ENCODE data around the gene EIF2B1.

GRCh38 chr12:123681605-123682004, 48.1 kb upstream of the EIF2B1 start:
- no peak for TF ChIP-seq POU6F1 (CRISPR knock-in tag; IDR thresholded peaks at IDR 0.05; ENCODE audit: borderline replicate concordance, low read depth)
- TF ChIP-seq ESRRG (CRISPR knock-in tag; IDR thresholded peaks at IDR 0.05) = no peak
- TF ChIP-seq ZFP30 (CRISPR knock-in tag; IDR thresholded peaks at IDR 0.05) = no peak
- no peak for TF ChIP-seq CREB5 (CRISPR knock-in tag; IDR thresholded peaks at IDR 0.05; ENCODE audit: low read depth)
- TF ChIP-seq ARNTL (CRISPR knock-in tag; IDR thresholded peaks at IDR 0.05; ENCODE audit: borderline replicate concordance, low read depth) = no peak
- no peak for TF ChIP-seq PPARA (CRISPR knock-in tag; IDR thresholded peaks at IDR 0.05; ENCODE audit: borderline replicate concordance)
- TF ChIP-seq GLIS3 (CRISPR knock-in tag; IDR thresholded peaks at IDR 0.05) = no peak
